ENCODE results near the gene HBE1. TPM values are rescaled to one million over a fixed set of nuclear protein-coding genes. Genes with fewer than 3 reads are reported as not detected.
A peak's percentile ranks its signal among the peaks of the same experiment; 100 is the strongest.

The HBE1 gene
- total and polyA plus RNA-seq, 9 of the 15 experiments (the other 6 are each of a cell fraction or from before 2014, with no cell fraction given), result 612 to 10,250 (median 2,181) TPM

DNA sequence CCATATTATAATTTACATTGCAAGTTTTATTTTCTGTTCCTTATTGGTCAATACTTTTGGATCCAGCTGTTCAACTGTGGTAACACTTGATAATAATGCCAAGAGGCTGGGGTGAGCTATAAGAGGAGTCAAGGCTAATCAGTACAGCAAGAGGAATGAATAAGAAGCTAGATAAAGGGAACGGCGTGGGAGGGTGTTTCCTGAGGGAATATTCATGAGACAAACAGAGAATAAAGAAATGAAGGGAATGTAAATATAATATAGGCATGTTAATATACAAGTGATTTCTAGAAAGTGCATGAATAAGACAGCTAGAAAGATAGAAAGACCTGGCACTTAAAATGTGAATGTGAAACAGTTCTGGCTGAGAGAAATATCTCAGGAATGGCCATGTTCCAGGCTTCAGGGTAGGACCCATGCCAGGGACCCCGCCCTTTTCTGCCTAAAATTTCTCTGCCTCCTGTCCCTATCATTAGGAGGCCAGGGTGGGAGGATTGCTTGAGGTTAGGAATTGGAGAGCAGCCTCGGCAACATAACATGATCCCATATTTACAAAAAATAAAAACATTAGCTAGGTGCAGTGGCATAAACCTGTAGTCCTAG is 28.1 kb upstream of the HBE1 start (continued):
- no peak for TF ChIP-seq PTRF (tag; IDR thresholded peaks at IDR 0.05)
- TF ChIP-seq RNF219 (CRISPR knock-in tag; IDR thresholded peaks at IDR 0.05), result no peak
- no peak for TF ChIP-seq RB1 (IDR thresholded peaks at IDR 0.05; ENCODE audit: low read depth)
- TF ChIP-seq ZNF75A (CRISPR knock-in tag; IDR thresholded peaks at IDR 0.05), result no peak
- no peak for TF ChIP-seq ATF3 (IDR thresholded peaks at IDR 0.05)
- TF ChIP-seq ATF3 (CRISPR knock-in tag; conservative IDR thresholded peaks at IDR 0.05), result no peak
- no peak for TF ChIP-seq SMAD4 (CRISPR knock-in tag; conservative IDR thresholded peaks at IDR 0.05)
- TF ChIP-seq NCOR1 (IDR thresholded peaks at IDR 0.05), result peak; percentile 37; the same call in 1 of the 2 replicates
- TF ChIP-seq PHB (CRISPR knock-in tag; IDR thresholded peaks at IDR 0.05), result no peak
- no peak for TF ChIP-seq ZNF24 (IDR thresholded peaks at IDR 0.05)
- TF ChIP-seq HDAC1 (IDR thresholded peaks at IDR 0.05), result 0 out of 4 replicates have a peak, but pooled peaks of 1 of the 2 experiments have one; percentile 13
- no peak for TF ChIP-seq SNRNP70 (optimal IDR thresholded peaks at IDR 0.05; ENCODE audit: low read depth, low read length)
- no peak for TF ChIP-seq ZNF431 (CRISPR knock-in tag; IDR thresholded peaks at IDR 0.05)
- 0 out of 2 replicates have a peak, but pooled peaks have one; percentile 33 for TF ChIP-seq ZNF175 (CRISPR knock-in tag; IDR thresholded peaks at IDR 0.05; ENCODE audit: low read depth)
- TF ChIP-seq EGR1 (conservative IDR thresholded peaks at IDR 0.05), result peak; percentile 78
- TF ChIP-seq ARID1B (IDR thresholded peaks at IDR 0.05), result peak; percentile 64
- TF ChIP-seq TRIM24 (IDR thresholded peaks at IDR 0.05), result peak; percentile 21 to 53; a peak in 1 of 4 replicates
- peak; percentile 25; the same call in 1 of the 2 replicates for TF ChIP-seq GATAD2A (IDR thresholded peaks at IDR 0.05)
- TF ChIP-seq TEAD4 (IDR thresholded peaks at IDR 0.05; ENCODE audit: low read length), result peak; percentile 42; the same call in 1 of the 2 replicates
- no peak for TF ChIP-seq TEAD4 (CRISPR knock-in tag; IDR thresholded peaks at IDR 0.05; ENCODE audit: borderline replicate concordance)
- TF ChIP-seq KAT8 (IDR thresholded peaks at IDR 0.05; ENCODE audit: low read depth), result no peak
- TF ChIP-seq KLF16 (IDR thresholded peaks at IDR 0.05), result 0 out of 2 replicates have a peak, but pooled peaks have one; percentile 3
- peak; percentile 40 for TF ChIP-seq DACH1 (IDR thresholded peaks at IDR 0.05; ENCODE audit: partially characterized antibody)
- no peak for TF ChIP-seq MYBL2 (IDR thresholded peaks at IDR 0.05; ENCODE audit: low read depth)
- no peak for TF ChIP-seq MYBL2 (CRISPR knock-in tag; IDR thresholded peaks at IDR 0.05; ENCODE audit: borderline replicate concordance)
- TF ChIP-seq TAF1 (IDR thresholded peaks at IDR 0.05; ENCODE audit: control insufficient read depth, extremely low read depth, insufficient read depth, low read length, severe bottlenecking), result no peak
- peak; percentile 34; the same call in 1 of the 2 replicates for TF ChIP-seq ARID3A (IDR thresholded peaks at IDR 0.05; ENCODE audit: borderline replicate concordance, low read depth, low read length)
- 0 out of 2 replicates have a peak, but pooled peaks have one; percentile 25 for TF ChIP-seq DPF2 (IDR thresholded peaks at IDR 0.05)
- TF ChIP-seq TARDBP (IDR thresholded peaks at IDR 0.05), result no peak

Data from K562 (cell line).